ENCODE results near the gene SCYGR3.
"Not testable (repeated sequence)": the region's sequence is repeated elsewhere in the genome, so short reads cannot be mapped to it uniquely, and the experiment has no call there.

Gene SCYGR3

DNA sequence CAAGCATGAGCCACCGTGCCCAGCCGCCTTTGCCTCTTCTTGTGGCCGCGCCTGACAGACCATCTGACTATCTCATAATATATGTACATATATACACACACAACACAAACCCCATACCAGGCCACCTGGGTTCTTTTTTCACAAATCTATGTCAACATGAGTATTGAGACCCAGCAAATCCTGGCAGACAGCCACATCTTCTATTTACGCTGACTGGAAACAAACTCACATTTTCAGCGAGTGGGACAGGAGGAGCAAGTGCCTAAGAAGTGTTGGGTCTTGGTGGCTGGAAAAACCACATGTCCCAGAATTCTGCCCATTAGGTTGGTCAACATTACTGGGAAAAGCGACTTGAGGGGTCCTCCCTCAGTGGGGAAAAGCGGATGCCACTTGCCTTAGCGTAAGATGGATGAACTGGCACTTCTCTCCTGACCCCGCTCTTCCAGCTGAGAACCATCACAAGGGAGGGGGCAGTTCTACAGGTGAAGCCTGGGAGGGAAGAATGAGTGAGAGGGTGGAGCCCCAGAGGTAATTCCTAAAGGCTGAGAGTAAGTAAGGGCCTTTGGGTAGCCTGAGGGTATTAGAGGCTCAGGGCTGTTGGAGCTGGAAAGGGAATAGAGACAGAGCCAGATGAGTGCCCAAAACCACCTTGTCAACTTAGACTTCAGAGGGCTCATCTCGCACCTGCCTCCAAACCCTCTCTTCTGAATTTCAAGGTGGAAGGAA is 1.9 kb downstream of the SCYGR3 start:
- DNase-seq = no peak

DNA sequence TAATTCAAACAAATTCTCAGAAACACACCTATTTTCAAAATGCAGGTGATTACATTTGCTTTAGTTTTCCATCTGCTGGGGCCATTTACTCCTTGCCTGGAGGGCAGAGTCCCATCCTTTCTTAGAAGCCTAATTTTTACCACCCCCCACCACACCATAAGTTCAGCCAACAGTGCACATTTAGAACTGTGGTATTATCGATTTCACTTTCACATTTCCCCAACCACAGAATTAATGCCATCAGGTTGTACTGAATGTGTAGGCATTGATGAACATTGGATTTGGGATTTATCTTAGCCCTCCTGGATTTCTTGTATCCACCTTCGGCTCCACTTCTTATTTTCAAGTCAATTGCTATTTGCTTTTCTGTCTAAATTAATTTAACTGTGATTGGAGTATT is 4.5 kb downstream of the SCYGR3 start:
- DNase-seq = no peak

DNA sequence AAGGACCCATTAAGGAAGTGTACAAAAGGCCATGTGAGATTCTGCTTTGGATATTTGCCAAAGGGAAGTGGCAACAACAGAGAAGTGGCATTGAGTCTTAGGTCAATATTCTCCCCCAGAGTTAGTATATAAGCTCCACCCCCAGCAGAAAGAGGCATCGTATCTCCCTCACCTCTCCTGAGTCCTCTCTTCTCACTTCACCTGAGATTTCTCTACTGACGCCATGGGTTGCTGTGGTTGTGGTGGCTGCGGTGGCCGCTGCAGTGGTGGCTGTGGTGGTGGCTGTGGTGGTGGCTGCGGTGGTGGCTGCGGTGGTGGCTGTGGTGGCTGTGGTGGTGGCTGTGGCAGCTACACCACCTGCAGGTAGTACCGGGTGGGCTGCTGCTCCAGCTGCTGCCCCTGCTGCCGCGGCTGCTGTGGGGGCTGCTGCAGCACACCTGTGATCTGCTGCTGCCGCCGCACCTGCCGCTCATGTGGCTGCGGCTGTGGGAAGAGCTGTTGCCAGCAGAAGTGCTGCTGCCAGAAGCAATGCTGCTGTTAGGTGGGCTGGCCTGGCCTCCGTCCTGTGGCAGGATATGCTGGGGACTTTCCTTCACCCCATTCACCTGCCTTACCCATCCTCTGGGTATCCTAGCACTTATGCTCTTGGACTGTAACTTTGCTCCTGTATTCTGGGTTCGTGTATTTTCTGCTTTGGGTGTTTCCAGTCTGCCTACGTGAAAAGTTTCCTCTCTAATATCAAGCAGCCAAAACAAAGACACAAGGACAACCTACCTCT is 5.9 kb downstream of the SCYGR3 start:
- DNase-seq = no peak

DNA sequence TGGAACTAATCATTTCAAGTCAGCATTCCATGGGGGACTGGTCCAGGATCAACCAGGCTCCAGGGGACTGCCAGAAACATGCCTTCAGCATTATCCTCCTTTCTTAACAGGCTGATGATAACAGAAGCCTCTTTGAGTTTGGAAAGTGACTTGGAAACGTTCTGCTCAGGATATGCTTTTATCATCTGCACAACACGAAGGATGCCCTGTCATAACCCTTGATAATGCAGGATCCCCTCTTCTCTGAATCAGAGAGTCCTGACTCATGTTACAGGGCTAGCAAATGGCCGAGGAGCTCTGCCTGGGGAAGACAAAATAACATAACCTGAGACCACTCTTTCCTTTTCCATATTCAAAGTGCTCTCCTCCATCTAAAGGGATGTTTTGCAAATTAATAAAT is 6.7 kb downstream of the SCYGR3 start:
- DNase-seq = no peak

DNA sequence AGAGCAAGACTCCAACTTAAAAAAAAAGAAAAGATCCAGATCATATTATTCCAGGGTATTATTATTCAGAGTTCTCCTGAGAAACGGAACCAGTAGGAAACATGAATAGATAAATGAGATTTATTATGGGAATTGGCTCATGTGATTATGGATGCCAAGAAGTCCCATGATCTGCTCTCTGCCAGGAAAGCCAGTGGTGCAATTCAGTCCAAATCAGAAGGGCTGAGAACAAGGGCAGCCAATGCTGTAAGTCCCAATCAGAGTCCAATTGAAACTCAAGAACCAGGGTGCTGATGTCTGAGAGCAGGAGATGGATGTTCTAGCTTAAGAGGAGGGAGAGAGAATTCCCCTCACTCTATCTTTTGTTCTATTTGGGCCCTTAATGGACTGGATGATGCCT is 8.2 kb downstream of the SCYGR3 start:
- no peak for DNase-seq

DNA sequence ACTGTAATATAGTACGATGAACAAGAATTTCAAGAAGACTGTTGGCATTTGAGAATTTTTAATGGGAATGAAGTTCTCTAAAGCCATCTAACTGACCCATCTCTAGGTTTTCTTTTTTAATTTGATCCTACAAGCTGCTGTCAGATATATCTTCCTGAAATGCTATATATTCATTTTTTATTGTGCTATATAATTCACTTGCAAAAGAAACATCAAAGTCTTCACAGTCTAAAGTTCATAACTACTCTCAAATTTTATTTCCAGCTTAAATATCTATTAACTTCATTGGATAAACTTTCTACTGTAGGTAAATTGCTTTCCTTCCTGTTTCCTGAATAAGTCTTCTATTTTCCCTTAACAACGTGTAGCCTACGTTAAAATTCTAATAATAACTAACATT is 12.3 kb downstream of the SCYGR3 start:
- DNase-seq = no peak

DNA sequence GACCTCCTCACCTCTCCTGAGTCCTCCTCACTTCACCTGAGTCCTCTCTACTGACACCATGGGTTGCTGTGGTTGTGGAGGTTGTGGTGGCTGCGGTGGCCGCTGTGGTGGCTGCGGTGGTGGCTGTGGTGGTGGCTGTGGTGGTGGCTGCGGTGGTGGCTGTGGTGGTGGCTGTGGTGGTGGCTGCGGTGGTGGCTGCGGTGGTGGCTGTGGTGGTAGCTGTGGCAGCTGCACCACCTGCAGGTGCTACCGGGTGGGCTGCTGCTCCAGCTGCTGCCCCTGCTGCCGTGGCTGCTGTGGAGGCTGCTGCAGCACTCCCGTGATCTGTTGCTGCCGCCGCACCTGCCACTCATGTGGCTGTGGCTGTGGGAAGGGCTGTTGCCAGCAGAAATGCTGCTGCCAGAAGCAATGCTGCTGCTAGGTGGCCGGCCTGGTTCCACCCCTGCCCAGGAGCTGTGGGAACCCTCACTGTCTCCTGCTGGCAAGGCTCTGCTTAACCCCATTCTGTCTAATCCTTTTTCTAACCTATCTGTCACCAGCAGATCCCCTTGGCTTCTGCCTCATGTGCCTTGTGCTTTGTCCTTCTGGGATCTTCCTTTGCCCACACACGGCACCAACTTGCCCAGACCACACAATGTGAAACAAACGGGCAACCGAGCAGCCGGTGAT is 15.7 kb downstream of the SCYGR3 start, which contains the start of gene SCYGR2:
Gene SCYGR2, plus strand, starts transcription at position 59 of the 669 bp plus-strand sequence. Its CDS starts 0 bp downstream, at position 59.
- DNase-seq = not testable (repeated sequence)

DNA sequence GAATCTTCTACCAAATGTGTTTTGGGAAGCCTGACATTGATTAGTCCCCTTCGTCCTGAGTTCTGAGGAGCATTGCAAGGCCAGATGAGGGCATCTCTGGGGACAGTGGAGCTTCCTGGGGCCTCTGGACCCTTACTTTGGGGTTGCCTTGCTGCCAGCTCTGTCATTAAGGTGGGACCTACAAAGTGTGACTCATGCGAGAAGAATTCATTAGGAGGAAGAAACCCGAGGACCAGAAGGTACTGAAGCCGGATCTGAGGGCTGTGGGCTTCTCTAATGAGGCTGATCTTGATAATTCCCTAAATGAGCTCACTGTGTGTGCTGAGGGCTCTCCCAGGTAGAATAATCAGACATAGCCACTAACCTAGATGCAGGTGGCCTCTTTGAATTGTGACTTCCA is 16.6 kb downstream of the SCYGR3 start:
- no peak for DNase-seq

DNA sequence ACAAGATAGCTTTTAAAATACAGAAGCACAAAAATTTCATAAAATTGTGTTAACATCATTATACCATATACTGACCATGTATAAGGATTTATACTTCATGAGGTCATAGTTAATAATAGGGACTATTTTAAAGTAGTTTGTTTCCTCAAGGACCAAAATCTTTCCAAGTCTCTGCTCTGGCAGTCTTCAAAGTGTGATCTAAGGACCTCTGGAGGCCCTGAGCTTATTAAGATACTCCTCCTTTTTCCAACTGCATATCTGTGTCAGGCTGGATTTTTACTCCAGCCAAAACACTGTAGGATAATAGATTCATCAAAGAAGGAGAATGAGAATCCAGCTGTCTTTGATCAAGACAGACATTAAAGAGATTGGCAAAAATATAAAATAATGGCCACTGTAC is 17.6 kb downstream of the SCYGR3 start:
- no peak for DNase-seq

DNA sequence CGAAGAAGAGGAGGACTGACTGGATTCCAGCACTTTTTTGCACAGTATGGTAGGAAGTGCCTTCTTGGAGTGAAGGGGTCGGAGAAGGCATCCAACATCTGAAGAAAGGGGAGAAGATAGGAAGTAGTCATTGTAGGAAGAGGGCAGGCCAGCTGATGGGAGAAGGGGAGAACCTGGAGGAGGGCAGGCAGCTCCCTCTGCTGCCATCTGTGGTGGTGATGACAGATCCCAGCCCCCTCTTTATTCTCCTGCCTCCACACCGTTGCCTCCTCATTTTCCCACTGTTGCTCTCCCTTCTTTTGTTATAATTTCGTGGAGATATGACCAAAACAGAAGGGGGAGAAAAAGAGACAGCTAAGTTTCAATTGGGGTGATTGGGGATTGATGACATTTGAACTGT is 18.8 kb downstream of the SCYGR3 start:
- no peak for DNase-seq

DNA sequence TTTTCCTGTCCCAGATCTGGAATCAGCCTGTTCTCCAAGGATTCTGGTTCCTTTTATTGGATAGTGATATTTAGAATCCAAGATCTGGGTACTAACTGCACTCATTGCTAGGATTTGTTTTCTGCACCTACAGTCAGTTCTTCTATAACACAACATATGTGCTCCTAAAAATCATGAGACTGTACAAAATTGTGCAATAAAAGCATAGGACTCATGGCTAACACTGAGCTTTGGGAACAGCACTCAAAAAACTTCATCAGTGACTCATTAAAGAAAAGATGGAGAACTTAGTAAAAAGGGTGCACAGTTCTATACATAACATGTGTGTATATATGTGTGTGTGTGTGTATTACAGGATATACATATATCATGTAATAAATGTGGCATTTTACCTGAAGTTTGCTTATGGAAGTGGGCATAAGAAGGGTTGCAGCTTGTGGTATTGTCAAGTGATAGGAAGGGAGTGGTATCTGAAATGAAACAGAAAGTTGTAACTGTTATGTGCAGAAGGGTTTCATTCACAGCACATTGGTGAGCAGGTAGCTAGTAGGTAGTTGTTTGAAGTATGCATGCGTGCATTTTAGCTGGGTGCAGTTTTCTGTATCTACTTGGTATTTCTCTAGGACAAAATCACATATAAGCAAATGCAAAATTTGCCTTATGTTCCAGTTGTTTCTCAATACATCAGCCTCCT is 21.8 kb downstream of the SCYGR3 start:
- DNase-seq = peak; percentile 17

DNA sequence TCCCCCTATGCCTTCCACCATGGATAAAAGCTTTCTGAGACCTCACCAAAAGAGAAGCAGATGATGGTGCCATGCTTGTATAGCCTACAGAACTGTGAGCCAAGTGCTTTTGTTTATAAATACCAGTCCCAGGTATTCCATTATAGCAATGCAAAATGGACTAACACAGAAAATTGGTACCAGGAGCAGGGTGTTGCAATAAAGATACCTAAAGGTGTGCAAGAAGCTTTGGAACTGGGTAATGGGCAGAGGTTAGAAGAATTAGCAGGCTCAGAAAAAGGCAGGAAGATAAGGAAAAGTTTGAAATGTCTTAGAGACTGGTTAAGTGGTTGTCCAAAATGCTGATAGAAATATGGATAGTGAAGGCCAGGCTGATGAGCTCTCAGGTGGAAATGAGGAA is 32.3 kb downstream of the SCYGR3 start:
- DNase-seq = no peak

DNA sequence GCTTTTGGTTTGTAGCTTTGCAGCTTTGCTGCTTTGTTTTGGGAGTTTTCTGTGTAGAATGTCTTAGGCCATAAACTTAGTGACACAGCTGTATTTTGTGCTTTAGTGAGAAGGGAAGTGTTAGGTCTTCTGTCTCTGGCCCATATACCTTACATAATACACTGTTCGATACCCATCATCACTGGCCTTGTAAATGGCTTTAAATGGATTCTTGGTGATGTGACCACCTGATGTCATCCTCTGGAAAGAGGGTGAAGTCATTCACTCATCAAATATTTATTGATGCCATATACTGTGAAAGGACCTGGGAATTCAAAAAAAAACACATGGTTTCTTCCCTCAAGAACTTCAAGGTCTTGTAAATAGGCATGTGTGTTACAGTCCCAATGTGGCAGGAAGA is 34.8 kb downstream of the SCYGR3 start:
- no peak for DNase-seq

DNA sequence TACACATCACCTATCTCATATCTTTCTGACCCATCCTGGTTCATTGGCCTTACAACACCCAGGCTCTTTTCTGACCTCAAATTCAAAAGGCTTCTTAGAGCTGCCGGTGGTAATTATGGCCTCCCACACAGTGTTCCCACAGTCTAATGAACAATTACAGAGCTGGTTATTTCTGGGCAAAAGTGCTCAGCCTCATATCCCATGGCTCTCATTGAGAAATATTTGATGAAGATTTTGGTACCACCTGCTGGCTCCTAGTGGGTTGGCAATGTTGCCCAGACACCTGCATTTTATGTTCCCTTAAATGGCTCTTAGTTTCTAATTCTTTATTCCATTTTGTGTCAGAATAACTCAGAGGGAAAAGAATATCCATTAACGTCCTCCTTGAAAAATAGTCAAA is 36.0 kb downstream of the SCYGR3 start:
- DNase-seq = no peak

DNA sequence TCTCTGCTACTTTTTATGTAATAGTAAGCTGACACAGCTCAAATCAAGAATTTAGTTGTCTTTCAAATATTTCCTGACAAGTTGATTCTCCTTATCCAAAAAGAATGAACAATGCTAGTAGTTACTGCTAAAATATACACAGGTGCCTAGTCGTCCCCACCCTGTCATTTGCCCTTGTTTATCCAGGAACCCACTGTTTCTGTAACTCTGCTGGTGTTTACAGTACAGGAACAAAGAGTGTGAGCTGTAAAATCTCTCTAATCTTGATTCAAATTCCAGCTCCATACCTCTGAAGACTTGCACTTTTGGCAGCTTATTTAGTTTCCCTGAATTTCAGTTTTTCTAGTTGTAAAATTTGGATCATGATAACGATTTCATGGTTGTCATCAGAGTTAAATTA is 37.1 kb downstream of the SCYGR3 start:
- no peak for DNase-seq

DNA sequence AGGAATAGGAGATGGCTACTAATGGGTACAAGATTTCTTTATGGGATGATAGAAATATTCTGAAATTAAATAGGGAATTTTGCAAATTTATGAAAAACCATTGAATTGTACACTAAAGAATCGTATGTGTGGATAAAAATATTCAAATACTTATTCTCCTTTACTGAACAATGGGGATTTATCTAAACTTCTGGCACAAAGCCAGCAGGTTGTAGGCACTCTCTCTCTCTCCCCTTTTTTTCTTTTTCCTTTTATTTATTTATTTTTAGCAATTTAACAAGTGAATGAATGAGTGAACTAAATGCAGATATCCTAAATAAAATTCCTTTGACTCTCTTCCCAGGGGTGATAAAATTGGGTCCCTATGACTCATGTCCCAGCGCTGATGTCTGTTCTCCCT is 37.8 kb downstream of the SCYGR3 start:
- no peak for DNase-seq

DNA sequence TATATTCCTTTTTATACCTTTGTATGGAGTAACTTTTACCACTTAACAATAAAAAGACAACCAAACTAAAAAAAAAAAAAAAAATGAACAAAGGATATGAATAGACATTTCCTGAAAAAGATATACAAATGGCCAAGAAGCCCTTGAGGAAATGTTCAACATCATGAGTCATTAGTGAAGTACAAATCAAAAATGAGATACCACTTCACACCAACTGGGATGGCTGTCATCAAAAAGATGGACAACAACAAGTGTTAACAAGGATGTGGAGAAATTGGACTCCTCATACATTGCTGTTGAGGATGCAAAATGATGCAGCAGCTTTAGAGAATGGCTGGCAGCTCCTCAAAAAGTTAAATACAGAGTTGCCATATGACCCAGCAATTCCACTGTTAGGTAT is 38.5 kb downstream of the SCYGR3 start:
- no peak for DNase-seq

DNA sequence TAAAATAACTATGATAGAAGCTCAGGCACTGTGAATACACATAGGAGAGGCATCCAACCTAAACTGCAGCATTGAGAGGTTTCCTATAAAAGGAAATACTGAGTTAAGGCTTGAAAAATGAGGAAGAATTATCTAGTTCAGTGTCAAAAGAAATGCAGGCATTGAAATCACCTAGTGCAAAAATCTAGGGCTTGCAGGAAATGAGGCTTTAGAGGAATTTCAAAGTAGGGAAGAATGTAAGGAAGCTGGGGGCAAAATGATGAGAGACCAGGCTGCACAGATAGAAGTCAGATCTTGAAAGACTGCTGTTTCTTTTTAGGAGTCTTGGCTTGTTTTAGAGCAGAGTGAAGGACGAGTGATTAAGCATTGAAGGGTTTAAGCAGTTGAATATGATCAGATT is 44.0 kb downstream of the SCYGR3 start:
- DNase-seq = no peak

DNA sequence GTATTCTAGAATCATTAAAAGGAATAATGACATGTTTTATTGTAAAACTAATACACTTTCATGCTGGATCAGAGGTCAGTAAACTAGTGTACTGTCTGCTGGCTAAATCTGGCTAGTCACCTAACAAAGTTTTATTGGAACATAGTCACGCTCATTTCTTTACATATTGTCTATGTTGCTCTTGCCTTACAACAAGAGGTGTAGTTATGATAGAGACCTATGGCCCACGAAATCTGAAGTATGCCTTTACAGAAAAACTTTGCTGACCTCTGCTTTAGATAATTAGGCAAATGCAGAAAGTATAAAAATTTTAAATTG is 45.8 kb downstream of the SCYGR3 start:
- DNase-seq = no peak

DNA sequence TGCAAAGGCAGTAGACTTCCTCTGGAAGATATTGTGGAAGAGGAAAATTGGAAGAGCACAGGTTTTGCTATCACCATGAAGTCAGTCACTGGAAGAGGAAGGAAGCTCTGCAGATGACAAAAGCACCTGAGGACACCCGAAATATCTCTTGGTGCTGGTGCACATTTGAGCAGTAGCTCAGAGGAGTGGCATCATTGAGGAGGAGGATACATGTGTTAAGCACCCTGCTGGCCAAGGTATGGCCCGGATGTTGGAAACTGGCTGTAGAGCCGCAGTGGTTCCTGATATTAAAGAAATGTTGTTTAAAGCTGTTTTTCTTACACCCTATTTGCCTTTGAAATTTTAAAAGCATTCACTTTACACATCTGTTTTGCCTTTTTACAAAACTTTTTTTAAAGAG is 48.6 kb downstream of the SCYGR3 start:
- no peak for DNase-seq

DNA sequence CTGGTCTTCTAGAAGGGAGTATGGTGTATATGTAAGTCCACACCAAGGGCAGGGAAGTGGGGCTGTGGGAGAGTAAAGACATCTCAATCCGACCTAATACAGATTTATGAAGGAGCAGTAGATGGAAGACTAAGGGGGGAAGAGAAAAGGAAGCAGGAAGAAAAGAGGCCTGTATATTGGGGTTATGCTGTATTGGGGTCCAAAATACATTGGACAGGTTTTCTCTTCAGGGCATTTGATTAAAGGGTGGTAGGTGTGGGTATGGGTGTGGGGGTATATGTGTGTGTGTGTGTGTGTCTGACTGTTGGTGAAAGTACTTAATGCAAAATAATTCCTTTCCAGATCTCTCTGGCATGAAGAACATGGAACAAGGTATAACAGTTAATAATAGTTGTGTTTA is 49.6 kb downstream of the SCYGR3 start:
- DNase-seq = no peak

All from HCEC 1CT (cell line).